ENCODE data around the gene XCR1.
"Not testable (repeated sequence)": the region's sequence is repeated elsewhere in the genome, so short reads cannot be mapped to it uniquely, and the experiment has no call there.

The XCR1 gene

GRCh38 chr3:46001178-46001577, 26.1 kb downstream of the XCR1 start:
- no peak for DNase-seq

GRCh38 chr3:45997942-45998341, 29.3 kb downstream of the XCR1 start:
- no peak for DNase-seq

- DNase-seq = not testable (repeated sequence)
These were observed 29.8 kb downstream of the XCR1 start for GRCh38 chr3:45997499-45997898.

- peak; percentile 96 for DNase-seq
These were observed 31.8 kb downstream of the XCR1 start, which contains the start of gene FYCO1 for GRCh38 chr3:45995236-45996192. Gene FYCO1, minus strand, starts transcription at chr3:45995824. Its CDS starts 10,914 bp downstream, at chr3:45984910.

GRCh38 chr3:45994419-45995235, 32.7 kb downstream of the XCR1 start:
- no peak for DNase-seq

- DNase-seq = no peak
These were observed 33.8 kb downstream of the XCR1 start for GRCh38 chr3:45993421-45994027.

- DNase-seq = no peak
These were observed 34.5 kb downstream of the XCR1 start for GRCh38 chr3:45992821-45993221.

GRCh38 chr3:45992133-45992729, 35.1 kb downstream of the XCR1 start:
- DNase-seq = no peak

- DNase-seq = no peak
These were observed 35.9 kb downstream of the XCR1 start for GRCh38 chr3:45991341-45991740.

- no peak for DNase-seq
These were observed 37.1 kb downstream of the XCR1 start for GRCh38 chr3:45990181-45990580.

- DNase-seq = no peak
These were observed 38.5 kb downstream of the XCR1 start for GRCh38 chr3:45988804-45989203.

GRCh38 chr3:45988362-45988761, 38.9 kb downstream of the XCR1 start:
- DNase-seq = no peak

- DNase-seq = no peak
These were observed 39.7 kb downstream of the XCR1 start for GRCh38 chr3:45987368-45988291.

GRCh38 chr3:45986303-45986982, 40.8 kb downstream of the XCR1 start:
- DNase-seq = no peak

GRCh38 chr3:45985532-45986302, 41.6 kb downstream of the XCR1 start:
- DNase-seq = no peak

GRCh38 chr3:45984331-45985312, 42.7 kb downstream of the XCR1 start:
- no peak for DNase-seq

- DNase-seq = no peak
These were observed 43.5 kb downstream of the XCR1 start for GRCh38 chr3:45983770-45984169.

GRCh38 chr3:45981346-45982074, 45.8 kb downstream of the XCR1 start:
- no peak for DNase-seq
